ENCODE data around the gene FAM98A. TPM values are rescaled to one million over a fixed set of nuclear protein-coding genes. Genes with fewer than 3 reads are reported as not detected.

FAM98A gene
- total and polyA plus RNA-seq, 8 donors, result 28.5 to 51.4 (median 33.8) TPM

DNA sequence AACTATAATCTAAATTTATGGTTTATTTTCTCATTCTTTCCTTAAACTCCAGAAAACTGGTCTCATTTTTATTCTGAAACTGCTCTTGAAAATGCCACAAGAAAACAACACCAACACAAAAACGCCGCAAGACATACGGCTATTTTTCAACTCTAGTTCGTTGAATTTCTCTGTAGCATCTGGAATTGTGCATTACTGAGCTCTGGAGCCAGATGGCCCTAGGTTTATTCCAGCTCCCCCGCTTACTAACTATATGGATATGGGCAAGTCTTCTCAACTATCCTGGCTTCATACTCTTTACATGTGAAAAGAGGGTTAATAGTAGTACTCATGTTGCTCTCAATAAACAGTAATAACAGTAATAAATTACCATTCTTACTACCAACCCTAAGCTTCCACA, 19.9 kb downstream of the FAM98A start:
- intact Hi-C loops (cut with DNase I), result no loop called here
- TF ChIP-seq, protein P1, sequence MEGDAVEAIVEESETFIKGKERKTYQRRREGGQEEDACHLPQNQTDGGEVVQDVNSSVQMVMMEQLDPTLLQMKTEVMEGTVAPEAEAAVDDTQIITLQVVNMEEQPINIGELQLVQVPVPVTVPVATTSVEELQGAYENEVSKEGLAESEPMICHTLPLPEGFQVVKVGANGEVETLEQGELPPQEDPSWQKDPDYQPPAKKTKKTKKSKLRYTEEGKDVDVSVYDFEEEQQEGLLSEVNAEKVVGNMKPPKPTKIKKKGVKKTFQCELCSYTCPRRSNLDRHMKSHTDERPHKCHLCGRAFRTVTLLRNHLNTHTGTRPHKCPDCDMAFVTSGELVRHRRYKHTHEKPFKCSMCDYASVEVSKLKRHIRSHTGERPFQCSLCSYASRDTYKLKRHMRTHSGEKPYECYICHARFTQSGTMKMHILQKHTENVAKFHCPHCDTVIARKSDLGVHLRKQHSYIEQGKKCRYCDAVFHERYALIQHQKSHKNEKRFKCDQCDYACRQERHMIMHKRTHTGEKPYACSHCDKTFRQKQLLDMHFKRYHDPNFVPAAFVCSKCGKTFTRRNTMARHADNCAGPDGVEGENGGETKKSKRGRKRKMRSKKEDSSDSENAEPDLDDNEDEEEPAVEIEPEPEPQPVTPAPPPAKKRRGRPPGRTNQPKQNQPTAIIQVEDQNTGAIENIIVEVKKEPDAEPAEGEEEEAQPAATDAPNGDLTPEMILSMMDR (IDR thresholded peaks at IDR 0.05), result no peak
- no peak for ATAC-seq

DNA sequence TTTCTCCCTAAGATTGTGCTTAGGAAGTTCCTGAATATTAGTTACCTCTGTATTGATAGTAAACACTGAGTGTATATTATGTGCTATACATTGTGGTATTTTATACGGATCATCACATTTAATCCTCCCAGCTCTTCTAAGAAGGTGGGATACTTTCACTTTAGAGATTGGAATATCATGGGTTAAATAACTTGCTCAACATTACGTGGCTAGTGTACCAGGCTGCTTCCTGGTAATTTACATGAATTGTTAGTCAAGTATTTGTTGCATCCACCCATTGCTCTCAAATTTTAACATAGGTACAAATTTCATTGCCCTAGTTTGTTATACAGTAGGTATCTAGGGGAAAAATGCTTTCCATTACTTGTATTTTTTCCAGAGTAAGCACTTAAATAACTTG, 21.4 kb downstream of the FAM98A start:
- Histone ChIP-seq H3K4me1 (peaks cover 0 to 10% of the 10 kb centered on the region in 2 donors), H3K27ac (no peak overlapping the region), H3K4me3 (no peak overlapping the region), H3K36me3 (no peaks in the 10 kb centered on the region), H3K27me3 (no peaks in the 10 kb centered on the region), H3K9me3 (no peaks in the 10 kb centered on the region)
- TF ChIP-seq, protein P1 (IDR thresholded peaks at IDR 0.05), result no peak
- no peak for ATAC-seq
- intact Hi-C loops (cut with DNase I), result no loop called here
- no peak for DNase-seq

More for the DNA sequence above, 19.9 kb downstream of the FAM98A start:
- Histone ChIP-seq H3K9me3 (no peaks in the 10 kb centered on the region), H3K27ac (no peak overlapping the region), H3K27me3 (no peaks in the 10 kb centered on the region), H3K4me1 (peaks cover 0 to 15% of the 10 kb centered on the region in 2 donors), H3K4me3 (no peak overlapping the region), H3K36me3 (peaks cover 0 to 8% of the 10 kb centered on the region in 2 donors)
- DNase-seq, result no peak

DNA sequence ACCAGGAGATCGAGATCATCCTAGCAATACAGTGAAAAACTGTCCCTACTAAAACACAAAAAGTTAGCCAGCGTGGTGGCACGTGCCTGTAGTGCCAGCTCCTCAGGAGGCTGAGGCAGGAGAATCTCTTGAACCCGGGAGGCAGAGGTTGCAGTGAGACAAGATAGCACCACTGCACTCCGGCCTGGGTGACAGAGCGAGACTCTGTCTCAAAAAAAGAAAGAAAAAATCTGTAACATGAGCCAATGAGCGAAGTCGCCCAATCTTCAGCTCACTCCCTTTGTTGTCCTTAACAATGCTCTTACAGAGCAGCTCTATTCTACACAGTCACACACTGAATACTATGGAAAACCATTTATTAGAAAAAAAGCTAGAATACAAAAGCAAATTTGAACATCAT, 22.0 kb downstream of the FAM98A start:
- intact Hi-C loops (cut with DNase I), result no loop called here
- DNase-seq (no peak), ATAC-seq (no peak)
- Histone ChIP-seq H3K36me3 (no peaks in the 10 kb centered on the region), H3K4me3 (no peak overlapping the region), H3K27me3 (no peaks in the 10 kb centered on the region), H3K9me3 (no peaks in the 10 kb centered on the region), H3K4me1 (peaks cover 0 to 5% of the 10 kb centered on the region in 2 donors), H3K27ac (no peak overlapping the region)
- TF ChIP-seq, protein P1 (IDR thresholded peaks at IDR 0.05), result no peak

DNA sequence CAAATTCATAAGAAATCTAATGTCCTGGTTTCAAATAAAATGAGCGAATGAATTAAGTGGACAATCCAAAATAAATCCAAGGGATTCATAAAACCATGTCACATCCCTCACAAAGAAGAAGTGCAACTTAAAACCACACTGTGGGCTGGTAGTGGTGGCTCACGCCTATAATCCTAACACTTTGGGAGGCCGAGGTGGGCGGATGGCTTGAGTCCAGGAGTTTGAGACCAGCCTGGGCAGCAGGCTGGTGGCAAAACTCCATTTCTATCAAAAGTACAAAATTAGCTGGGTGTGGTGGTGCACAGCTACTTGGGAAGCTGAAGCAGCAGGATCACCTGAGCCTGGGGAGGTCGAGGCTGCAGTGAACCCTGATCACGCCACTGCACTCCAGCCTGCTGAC, 25.4 kb downstream of the FAM98A start:
- no peak overlapping the region for H3K27ac ChIP-seq
- H3K4me1 ChIP-seq, result no peaks in the 10 kb centered on the region
- no peaks in the 10 kb centered on the region for H3K9me3 ChIP-seq
- H3K36me3 ChIP-seq, result no peaks in the 10 kb centered on the region
- DNase-seq (no peak), ATAC-seq (no peak)
- TF ChIP-seq, protein P1 (IDR thresholded peaks at IDR 0.05), result no peak
- intact Hi-C loops (cut with DNase I), result no loop called here
- no peak overlapping the region for H3K4me3 ChIP-seq
- H3K27me3 ChIP-seq, result no peaks in the 10 kb centered on the region

DNA sequence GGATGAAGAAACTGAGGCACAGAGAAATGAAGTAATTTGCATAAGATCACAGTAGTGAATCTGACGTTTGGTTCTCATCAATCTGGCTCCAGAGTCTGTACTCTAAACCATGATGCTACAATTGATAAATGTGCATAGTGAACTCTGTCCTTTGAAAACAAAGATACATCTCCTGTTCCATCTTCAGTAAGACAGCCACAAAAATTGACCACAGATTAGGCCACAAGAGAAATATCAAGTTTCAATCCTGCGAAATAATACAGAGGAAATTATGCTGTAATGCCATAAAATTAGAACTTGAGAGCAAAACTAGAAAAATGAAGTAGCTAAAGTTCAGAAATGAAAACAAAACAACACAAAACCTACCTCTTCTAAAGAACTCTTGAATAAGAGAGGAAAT, 28.4 kb downstream of the FAM98A start:
- Histone ChIP-seq H3K4me3 (no peak overlapping the region), H3K36me3 (no peaks in the 10 kb centered on the region), H3K9me3 (no peaks in the 10 kb centered on the region), H3K27me3 (no peaks in the 10 kb centered on the region), H3K4me1 (no peaks in the 10 kb centered on the region), H3K27ac (no peak overlapping the region)
- TF ChIP-seq, protein P1 (IDR thresholded peaks at IDR 0.05), result no peak
- ATAC-seq (no peak), DNase-seq (no peak)
- intact Hi-C loops (cut with DNase I), result no loop called here
